BJ (cell line): Measurements from ENCODE around the gene CALCA. TPM values are rescaled to one million over a fixed set of nuclear protein-coding genes. Genes with fewer than 3 reads are reported as not detected.

Experiments used
- CTCF ChIA-PET: fragments of 350-600 bp; formaldehyde crosslinking; extraction: SDS; loops from one replicate; lab custom pipeline; 2021; ENCODE audit warnings: antibody characterized with exemption, inconsistent platforms; lab: Yijun Ruan, JAX
- POLR2A ChIA-PET: fragments of 300-600 bp; sonication (Branson Sonifier 250); formaldehyde crosslinking; extraction: SDS; loops from one replicate; lab custom pipeline; 2021; ENCODE audit warnings: antibody characterized with exemption; lab: Charles Lee
- DNase-seq: peaks from one replicate; pipeline ENCODE4 v3.0.0-alpha.2; 2011; ENCODE audit warnings: low read depth
- H3K27me3 ChIP-seq: 2 replicates; pipeline ENCODE4 v1.6.0; 2011; ENCODE audit warnings: low read length; ENCODE audit not compliant: control insufficient read depth, insufficient read depth
- H3K36me3 ChIP-seq: 2 replicates; pipeline ENCODE4 v1.5.1; 2011; ENCODE audit warnings: low read length; ENCODE audit not compliant: control insufficient read depth, insufficient read depth
- H3K4me3 ChIP-seq: 2 replicates; pipeline ENCODE4 v1.5.1; 2011; ENCODE audit warnings: low read depth, mild to moderate bottlenecking, control low read depth, low read length
- polyA plus RNA-seq: library from polyadenylated mRNA; depleted of rRNA; stranded (reverse); fragments of >200 nt; gene quantifications from 2 replicates; pipeline ENCODE4 v1.2.3, GENCODE V29; 2011
- TF ChIP-seq, protein P1 (sequence below): IDR thresholded peaks from 2 replicates; pipeline ENCODE4 v1.5.1; 2011; ENCODE audit warnings: low read depth, mild to moderate bottlenecking, control low read depth, inconsistent platforms, low read length, moderate library complexity; ENCODE audit not compliant: insufficient read depth

Gene CALCA
- polyA plus RNA-seq, 1 experiment, result not detected

DNA sequence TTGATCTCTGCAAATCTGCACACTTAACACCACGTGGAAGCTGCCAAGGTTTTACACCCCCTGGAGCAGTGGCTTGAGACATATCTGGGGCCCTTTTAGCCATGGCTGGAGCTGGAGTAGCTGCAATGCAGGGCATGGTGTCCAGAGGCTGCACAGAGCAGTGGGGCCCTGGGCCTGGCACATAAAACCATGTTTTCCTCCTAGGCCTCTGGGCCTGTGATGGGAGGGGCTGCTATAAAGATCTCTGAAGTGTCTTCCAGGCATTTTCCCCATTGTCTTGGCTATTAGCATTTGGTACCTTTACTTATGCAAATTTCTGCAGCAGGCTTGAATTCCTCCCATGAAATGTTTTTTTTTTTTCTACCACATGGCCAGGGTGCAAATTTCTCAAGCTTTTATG lies 33.2 kb downstream of the CALCA start:
- H3K36me3 ChIP-seq, result no peaks in the 10 kb centered on the region
- H3K4me3 ChIP-seq, result no peak overlapping the region
- ChIA-PET CTCF (interaction anchor here (0.9 kb wide), 1 partner anchor 31 kb away, joined by 3 read pairs; no protein-coding TSS in a partner anchor), POLR2A (no interaction called here)
- no peaks in the 10 kb centered on the region for H3K27me3 ChIP-seq
- no peak for DNase-seq
- TF ChIP-seq, protein P1, sequence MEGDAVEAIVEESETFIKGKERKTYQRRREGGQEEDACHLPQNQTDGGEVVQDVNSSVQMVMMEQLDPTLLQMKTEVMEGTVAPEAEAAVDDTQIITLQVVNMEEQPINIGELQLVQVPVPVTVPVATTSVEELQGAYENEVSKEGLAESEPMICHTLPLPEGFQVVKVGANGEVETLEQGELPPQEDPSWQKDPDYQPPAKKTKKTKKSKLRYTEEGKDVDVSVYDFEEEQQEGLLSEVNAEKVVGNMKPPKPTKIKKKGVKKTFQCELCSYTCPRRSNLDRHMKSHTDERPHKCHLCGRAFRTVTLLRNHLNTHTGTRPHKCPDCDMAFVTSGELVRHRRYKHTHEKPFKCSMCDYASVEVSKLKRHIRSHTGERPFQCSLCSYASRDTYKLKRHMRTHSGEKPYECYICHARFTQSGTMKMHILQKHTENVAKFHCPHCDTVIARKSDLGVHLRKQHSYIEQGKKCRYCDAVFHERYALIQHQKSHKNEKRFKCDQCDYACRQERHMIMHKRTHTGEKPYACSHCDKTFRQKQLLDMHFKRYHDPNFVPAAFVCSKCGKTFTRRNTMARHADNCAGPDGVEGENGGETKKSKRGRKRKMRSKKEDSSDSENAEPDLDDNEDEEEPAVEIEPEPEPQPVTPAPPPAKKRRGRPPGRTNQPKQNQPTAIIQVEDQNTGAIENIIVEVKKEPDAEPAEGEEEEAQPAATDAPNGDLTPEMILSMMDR, result no peak

DNA sequence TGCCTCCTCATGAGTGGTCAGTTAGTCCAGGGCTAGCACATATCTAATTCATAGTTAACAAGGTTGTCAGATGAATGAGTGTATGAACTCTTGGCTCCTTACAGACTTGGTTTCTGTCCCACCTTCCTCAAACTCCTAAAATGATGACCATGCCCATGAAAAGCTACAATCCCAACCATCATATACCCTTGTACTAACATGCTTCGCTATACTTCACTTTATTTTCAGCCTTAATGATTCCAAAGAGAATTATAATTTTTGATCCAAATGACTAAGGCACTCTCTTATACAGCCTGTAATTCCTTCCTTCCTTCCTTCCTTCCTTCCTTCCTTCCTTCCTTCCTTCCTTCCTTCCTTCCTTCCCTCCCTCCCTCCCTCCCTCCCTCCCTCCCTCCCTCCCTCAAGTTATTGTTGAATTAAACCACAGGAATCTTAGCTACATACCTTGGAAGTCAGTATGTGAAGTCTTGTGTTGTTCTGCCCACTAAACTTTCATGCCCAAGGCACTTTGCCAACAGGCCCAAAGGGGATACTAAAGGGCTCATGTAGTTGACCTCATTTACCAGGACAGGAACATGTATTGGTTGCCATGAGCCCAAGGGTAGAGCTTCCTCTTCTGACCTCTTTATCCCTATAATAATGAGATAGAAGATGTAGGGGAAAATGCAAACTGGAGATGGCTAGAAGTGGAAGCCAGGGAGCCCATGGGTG lies 37.4 kb downstream of the CALCA start:
- ChIA-PET POLR2A (no interaction called here), CTCF (interaction anchor here (3.7 kb wide), 1 partner anchor 26 kb away, joined by 12 read pairs; no protein-coding TSS in a partner anchor)
- TF ChIP-seq, protein P1, result no peak
- H3K36me3 ChIP-seq, result no peaks in the 10 kb centered on the region
- H3K4me3 ChIP-seq, result no peak overlapping the region
- H3K27me3 ChIP-seq, result no peaks in the 10 kb centered on the region
- DNase-seq, result no peak

DNA sequence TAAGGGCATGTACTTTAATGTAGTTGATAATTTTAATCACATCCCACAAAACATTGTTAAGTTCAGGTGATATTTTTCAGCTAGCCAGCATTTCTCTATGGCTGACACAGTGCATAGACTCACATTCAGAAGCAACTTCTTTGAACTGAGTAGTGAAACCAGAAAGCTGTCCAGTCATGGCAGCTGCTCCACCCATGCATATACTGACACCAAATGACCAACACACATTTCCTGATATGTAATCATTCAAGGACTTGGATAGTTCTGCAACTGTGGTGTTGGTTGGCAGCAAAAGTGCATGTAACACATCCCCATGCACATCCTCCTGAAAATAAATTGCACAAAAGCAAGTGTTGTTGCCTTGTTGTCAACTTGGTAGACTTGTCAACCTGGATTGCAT lies 39.7 kb downstream of the CALCA start:
- H3K36me3 ChIP-seq, result no peaks in the 10 kb centered on the region
- TF ChIP-seq, protein P1, result no peak
- H3K27me3 ChIP-seq, result no peaks in the 10 kb centered on the region
- H3K4me3 ChIP-seq, result no peak overlapping the region
- ChIA-PET CTCF (no interaction called here), POLR2A (no interaction called here)
- no peak for DNase-seq

DNA sequence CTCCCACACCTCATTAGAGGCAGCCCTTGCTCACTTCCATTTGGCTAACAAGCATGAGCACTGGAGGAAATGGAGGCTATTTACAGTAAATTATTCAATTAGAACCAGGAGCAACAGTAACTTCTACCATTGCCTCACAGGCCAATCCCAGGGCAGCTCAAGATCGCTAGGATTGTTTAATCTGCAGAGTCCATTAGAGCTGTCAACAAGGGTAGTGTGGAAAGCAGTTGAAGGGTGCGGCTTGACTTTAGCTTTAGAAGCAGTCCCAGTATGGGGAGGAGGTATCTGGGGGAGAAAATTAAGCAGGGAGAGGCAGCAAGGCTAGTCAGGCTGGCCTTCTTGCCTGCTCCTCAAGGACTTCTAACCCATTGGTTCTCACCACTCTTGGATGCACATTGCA lies 41.8 kb downstream of the CALCA start:
- CTCF ChIA-PET, result interaction anchor here (1.7 kb wide), 1 partner anchor 23 kb away, joined by 5 read pairs; no protein-coding TSS in a partner anchor

DNA sequence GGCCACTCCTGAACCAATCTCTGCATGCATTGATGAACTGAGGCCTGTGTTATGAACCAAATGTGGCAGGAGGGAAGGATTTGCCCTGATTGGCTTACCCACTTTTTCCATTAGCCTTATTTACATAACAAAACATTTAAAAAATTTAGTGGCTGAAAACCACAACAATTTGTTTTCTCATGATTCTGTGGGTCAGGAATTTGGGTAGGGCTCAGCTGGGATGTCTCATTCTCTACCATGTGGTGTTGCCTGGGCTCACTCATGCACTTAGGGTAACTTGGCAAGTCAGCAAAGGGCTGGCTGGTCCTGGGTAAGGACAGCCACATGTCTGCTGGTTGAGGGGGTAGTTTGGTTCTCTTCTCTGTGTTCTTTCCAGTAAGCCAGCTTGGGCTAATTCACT lies 45.0 kb downstream of the CALCA start:
- no peak overlapping the region for H3K4me3 ChIP-seq
- H3K36me3 ChIP-seq, result no peaks in the 10 kb centered on the region
- ChIA-PET POLR2A (no interaction called here), CTCF (interaction anchor here (0.6 to 1.4 kb wide), 3 partner anchors 19 to 48 kb away, joined by 3 to 5 read pairs (median 4); no protein-coding TSS in a partner anchor)
- TF ChIP-seq, protein P1, result no peak
- no peaks in the 10 kb centered on the region for H3K27me3 ChIP-seq
- peak; percentile 20 for DNase-seq

More for the DNA sequence above, 41.8 kb downstream of the CALCA start:
- Histone ChIP-seq H3K36me3 (no peaks in the 10 kb centered on the region), H3K27me3 (no peaks in the 10 kb centered on the region), H3K4me3 (no peak overlapping the region)
- POLR2A ChIA-PET, result no interaction called here
- DNase-seq, result no peak
- TF ChIP-seq, protein P1, result no peak
